Stimulated activated CD4-positive, alpha-beta T cell treated with anti-CD3 and anti-CD28 coated beads, Interleukin-15, amount 100 ng/mL, for 1 hour (primary cell): ENCODE results near the gene EDN2.

Experiments used
- DNase-seq, 2 donors: peaks; one replicate each; pipeline ENCODE4 v3.0.0-alpha.2; 2020; ENCODE audit warnings: low read depth in 1 of 2, low spot score in 1 of 2

EDN2 gene

DNA sequence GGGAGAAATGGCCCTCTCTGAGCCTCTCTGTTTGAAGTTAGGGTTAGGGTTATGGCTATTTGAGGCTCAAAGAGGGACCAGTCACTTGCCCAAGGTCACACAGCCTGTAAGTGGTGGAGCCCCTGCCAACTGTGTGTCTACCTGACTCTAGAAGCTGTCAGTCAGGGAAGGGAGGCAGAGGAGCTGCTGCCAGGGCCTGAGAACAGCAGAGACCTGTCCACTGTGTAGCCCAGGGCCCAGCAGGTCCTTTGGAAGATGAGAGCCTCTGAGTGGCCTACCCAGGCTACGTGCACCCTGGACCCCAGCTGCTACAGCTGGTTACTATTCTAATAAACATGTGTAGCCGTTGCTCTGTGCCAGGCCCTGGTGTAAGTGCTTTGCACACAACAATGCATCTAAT, 15.1 kb upstream of the EDN2 start:
- DNase-seq, result no peak

DNA sequence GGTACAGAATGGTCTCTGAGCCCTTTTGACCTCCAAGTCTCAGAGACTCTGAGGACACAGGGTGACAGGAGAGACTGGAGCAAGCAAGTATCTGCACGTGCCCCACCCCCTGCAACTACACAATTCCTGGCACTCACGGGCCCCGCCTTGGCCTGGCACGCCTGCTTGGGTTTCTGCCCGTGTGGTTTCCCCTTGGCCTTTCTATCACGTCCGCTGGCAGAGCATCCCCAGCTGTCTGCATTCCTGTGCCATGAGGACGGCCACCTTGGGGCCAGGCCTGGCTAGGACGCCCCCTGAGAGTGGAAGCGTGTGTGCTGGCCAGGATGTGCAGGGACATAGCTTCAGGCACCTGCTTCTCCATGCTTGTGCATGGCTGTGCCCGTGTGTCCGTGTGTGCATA, 14.3 kb upstream of the EDN2 start:
- no peak for DNase-seq

DNA sequence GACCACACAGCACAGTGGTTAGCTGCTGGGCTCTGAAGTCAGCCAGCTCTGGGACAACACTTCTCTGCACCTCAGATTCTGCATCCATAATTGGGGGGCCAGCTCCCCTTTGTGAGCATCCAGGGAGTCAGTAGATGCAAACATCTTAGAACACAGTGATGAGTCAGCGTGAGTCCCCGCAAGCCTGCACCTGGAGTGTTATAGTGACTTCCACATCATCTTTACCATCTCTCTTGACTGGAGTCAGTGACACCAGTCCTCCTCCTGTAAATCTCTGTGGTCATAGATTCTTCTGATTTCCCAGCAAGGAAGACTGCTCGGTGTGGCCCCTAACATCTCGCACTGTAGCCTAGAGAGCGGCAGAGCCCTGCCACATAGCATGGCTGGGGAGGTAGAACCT, 13.9 kb upstream of the EDN2 start:
- DNase-seq, result no peak

DNA sequence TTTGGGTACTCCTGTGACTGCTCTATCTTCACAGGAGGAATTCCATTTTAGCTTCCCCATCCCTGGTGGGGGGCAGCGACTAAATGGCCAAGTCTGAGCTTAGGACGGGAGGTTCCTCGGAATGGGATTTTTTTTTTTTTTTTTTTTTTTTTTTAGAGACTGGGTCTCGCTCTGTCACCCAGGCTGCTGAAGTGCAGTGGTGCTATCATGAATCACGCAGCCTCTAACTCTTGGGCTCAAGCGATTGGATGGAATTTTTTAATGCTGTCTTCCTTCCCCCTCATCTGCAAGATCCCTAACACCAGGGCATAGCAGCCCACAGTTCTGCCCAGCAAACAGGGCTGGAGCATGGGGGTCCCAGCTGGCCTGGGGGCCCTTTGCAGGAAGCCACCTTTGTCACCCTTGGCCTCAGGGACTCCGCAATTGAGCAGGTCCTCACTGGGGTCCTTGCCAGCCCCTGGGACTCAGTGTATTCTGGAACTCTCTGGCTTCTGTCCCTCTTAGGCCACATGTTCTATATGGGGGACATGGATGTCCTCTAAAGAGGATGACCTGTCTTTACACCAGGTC, 13.1 kb upstream of the EDN2 start:
- no peak for DNase-seq

DNA sequence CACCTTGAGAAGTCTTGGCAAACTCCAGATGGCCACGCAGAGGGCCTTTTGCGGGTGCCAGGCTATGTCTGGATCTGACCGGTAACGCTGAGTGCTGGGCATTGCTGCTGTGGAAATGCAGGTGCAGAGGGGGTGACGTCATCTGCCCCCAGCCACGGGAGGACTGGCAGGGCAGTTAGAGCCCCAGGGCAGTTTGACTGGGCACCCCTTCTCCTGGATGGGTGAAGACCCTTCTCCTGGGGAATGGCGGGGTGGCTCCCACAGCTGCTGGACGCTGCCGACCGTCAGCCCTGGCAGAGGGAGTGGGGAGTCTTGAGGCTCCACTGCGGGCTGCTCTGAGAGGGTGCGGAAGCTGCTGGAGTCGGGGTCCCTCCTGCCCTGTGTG, 12.6 kb upstream of the EDN2 start:
- DNase-seq, result no peak

DNA sequence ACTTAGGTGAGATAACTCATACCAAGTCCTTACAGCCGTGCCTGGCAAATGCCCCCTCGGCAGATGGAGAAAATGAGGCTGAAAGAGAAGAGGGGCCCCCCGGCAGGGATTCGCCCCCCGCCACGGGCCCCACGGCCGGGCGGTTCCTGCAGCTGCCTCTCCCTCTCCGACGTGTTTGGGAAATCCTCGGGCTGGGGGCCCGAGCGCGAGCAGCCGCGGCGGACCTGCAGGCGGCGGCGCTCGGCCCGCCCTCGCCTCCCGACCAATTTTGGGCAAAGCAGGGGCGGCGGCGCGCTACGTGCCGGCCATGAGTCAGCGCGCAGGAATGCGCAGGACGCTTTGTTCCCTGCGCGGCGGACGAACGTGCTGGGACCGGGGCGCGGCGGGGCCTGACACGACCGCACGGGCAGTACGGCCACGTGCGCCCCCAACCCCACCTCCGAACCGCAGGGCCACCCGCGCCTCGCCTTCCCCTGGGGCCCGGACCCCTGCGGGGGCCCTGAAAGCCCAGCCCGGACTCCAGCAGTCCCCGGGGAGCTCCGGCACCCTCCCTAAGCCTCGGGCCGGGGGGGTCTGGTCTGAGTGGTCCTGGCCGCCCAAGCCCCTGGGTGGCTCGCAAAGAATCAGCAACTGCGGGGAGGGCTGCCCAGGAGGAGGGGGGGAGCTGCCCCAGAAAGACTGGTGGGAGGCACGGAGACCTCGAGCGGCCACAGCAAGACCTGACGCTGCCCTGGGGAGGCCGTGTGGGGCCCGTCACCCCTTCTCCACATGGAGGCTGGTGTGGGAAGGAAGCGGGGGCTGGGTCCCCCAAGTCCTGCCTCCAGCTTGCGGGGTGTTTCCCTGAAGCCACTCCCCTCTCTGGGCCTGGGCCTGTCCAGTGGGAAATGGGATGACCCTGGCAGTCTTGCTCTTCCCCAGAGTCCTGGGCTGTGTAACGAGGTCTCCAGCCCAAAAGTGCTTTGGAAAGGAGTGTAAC, 11.9 kb upstream of the EDN2 start:
- no peak for DNase-seq

DNA sequence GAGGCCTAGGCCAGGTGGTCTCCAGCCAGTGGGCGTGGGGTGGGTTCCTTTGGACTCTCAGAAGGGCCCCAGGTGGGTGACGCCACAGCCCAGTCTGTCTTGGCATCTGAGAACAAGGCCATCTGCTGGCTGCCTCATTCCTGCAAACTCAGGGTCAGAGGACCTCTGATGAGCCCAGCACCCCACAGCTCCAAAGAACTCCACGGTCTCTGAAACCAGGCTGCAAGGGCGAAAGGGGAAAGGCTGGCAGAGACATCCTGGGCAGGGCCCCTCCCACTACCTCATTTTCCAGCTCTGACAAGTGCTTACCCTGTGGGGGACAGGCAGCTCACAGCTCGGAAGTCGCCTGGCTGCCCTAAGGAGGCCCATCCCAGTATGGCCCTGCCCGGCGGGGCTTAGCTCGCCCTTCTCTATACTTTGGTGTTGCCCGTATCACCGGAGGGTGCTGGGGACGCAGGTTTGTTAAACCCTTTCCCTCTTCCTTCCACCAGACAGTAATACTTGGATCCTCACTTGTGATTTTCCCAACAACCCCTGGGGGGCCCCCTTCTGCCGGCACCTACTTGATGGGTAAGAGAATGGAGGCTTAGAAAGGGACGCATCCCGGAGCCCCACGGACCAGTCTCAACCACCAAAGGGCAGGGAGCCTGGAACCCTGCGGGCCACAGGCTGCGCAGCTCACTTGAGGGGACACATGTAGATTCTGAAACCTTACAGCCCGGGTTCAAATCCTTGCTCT, 10.9 kb upstream of the EDN2 start:
- DNase-seq, result no peak

DNA sequence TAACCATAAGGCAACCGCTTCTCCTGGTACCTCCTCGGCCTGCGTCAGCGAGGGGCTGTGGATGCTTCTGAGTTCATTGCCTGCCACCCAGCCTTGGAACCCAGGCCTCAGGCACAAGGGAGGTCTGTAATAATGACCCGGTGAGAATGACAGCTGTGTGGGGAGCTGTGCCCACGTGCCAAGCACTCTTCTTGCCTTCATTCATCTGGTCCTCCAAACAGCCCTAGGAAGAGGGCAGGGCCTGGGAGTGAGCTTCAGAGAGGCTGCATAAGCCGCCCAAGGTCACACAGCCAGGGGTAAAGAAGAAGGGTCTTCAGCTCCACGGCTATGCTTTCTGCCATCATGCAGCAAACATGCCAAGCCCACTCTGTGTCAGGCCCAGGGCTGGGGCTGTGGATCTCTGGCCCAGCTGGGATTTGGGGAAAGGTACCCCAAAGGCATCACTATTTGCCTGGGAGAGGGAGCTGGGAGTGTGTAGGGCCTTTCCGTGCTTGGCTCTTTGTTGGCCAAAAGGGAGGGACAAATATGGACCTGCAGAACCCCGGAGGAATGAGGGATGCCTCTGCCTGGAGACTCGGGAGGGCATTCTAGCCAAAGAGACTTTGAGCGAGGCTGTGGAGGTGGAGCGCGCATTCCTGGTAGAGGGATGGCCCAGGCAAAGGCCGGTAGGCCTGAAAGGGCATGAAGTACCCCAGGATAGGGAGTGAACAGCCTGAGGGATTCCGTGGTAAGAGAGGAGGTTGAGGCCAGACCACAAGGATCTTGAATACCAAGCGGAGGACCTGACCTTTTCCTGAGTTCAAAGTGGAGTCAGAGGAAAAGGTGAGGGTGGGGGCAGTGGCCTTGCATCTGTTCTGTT, 10.1 kb upstream of the EDN2 start:
- DNase-seq, result no peak

DNA sequence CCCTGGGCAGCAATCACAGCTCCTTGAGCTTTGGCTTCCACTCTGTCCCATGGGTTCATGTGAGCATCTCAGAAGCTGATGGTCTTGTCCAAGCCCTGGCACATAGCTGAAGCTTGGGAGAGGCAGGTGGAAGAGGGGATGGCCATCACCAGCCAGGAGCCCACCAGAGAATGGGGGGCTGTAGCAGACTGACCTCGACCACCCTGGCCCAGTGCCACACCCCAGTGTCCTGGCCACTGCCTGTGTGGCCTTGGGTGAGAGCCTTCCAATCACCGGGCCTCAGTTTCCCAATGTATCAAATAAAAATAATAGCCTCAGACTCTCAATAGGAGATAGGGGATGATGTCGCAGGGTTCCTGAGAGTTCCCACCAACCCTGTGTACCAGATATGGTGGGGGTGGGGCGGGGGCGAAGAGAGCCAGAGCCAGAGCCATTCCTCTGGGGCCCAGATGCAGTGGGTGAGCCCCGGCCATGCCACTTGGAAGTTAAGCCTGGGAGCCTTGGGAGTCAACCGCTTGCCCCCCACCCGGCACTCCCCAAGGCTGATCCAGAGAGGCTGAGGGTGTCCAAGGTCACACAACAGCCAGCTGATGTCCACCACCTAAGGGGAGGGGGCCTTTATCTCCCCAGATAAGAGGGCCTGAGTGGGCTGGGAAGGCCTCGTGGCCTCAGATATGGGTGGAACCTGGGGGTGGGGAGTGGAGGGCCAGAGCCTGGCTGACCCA, 9.3 kb upstream of the EDN2 start:
- DNase-seq, result no peak

DNA sequence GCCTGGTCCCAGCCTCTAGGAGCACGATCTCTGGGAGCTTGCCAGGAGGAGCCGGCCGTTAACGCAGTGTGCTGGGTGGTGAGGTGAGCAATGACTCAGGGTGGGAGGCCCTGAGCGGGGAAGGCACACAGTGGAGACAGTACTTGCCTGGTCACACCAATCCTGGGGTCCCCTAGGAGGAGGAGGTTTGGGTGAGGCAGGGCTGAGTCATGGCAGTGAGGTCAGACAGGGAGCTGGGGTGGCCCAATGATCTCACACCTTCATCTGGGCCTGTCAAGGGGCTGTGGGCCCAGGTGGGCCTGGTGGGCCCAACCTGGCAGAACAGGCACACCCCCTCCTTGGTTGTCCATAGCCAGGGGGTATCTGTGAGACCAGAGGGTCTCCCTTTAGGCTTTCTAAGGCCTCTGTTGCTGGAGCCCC, 8.6 kb upstream of the EDN2 start:
- DNase-seq, result no peak

DNA sequence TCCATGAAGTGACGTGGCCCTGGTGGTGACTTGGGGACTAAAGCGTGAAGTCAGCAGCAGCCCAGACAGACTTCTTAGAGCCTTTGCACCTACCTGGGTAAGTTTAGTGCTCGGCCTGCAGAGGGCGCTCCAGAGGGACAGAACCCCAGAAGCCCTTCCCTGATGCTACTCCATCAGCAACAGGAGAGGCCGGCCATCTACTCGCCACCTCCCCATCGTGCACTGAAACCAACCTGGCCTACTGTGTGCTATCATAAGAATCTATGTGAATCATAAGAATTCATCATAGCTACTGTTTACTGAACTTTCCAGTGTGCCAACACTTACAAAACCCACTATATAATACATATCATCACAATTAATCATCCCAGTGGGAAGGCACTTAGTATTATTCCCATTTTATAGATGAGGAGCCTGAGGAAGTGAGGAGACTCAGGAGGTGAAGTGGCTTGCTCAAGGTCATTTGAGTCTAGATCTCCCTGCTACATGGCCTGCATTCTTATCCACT, 7.9 kb upstream of the EDN2 start:
- no peak for DNase-seq

DNA sequence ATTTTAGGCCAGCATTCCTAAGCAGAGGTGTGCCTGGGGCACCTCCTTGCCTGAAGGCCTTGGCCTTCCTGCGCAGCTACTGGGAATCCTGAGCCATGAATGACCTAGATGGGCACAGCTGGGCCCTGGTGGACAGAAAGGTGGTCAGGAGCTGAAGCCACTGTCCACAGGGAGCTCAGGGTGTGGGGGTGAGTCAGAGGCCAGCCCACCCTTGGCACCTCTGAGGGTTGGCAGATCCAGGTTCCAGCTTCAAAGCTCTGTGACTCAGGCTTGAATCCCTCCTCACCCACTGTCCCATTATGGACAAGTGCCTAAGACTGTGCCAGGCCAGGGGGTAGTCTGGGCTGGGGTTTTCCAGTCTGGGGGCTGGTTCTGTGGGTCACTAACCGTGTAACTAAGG, 6.4 kb upstream of the EDN2 start:
- DNase-seq, result no peak

DNA sequence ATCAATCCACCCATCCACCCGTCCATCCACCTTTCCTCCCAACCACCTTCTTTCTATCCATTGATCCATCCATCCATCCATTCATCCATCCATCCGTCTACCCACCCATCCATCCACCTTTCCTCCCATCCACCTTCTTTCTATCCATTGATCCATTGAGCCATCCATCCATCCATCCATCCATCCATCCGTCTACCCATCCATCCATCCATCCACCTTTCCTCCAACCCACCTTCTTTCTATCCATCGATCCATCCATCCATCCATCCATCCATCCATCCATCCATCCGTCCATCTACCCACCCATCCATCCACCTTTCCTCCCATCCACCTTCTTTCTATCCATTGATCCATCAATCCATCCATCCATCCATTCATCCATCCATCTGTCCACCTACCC, 5.1 kb upstream of the EDN2 start:
- no peak for DNase-seq

DNA sequence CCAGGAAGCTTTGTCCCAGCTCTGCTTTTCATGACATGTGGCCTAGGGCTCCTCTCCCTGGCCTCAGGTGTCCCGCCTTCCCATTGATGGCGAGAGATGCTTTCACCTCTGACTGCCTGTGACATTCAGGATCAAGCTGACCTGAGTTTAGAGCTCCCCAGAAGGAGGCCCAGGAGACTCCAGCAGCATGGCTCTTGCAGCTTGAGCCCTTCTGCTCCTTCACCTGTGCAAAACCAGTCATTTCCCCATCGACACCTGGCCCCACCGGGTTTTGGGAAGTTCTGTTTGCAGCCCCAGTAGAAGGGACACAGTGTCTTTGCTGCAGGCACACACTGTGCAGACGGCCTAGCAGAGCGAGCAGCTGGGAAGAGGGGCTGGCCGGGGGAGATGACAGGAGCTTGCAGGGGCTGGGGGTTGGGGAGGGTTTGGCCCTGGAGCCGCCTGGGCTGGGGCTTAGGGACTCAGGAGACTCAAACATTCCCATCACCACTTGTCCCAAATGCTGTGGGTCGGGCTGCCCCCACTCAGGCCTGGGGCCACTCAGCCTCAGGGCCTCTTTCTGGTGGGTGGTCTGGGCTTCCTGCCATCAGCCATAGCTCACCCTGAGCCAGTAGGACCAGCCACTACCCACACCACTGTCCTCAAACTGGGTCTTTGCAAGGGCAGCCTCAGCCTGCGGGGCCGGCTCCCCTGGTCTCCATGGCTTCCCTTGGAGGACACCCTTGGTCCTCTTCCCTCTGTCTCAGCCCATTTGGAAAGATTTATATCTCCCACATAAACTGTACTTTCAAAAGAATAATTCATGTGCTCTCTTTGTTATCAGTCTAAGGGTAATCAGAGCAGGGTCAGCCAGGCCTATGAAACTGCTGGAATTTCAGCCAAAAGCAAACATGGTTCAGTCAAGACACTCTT, 3.8 kb upstream of the EDN2 start:
- DNase-seq, result no peak

DNA sequence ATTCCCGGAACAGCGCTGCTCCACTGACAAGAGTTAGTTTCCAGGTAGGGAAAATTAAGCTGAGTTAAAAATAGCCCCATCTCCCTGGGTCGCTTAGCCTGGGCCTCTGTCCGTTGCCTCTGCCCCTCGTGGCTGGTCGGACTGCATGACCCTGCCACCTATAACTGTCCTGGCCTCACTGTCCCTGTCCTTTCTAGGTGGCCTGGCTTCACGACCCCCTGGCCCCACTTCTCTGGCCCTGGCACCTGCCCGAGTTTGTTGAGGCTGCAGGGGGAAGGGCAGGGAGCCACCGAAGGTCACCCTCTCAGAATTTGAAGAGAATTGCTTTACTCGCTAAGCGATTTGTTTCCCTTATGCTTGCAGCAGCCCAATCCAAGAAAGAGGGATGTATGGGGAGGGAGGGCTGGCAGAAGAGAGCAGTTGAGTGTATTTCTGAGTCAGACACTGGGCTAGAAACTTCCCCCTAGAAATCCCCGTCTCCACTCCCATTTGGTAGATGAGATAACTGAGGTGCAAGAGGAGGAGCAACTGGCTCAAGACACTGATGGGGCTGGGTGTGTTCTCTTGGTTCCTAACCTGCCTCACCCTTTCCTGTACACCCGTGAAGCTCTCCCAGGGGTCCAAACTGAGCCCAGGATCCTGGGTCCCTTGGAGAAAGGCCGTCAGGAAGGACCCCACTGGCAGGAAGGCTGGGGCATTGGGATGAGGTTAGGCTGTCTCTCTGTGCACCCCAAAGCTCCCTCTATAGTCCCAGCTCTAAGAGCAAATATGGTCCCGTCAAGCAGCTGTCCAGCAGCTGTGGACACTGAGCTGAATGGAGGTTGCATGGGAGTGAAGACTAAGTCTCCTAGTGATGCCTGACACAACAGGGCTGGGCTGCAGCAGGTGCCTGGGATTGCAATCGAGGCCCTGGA, 2.9 kb upstream of the EDN2 start:
- no peak for DNase-seq

DNA sequence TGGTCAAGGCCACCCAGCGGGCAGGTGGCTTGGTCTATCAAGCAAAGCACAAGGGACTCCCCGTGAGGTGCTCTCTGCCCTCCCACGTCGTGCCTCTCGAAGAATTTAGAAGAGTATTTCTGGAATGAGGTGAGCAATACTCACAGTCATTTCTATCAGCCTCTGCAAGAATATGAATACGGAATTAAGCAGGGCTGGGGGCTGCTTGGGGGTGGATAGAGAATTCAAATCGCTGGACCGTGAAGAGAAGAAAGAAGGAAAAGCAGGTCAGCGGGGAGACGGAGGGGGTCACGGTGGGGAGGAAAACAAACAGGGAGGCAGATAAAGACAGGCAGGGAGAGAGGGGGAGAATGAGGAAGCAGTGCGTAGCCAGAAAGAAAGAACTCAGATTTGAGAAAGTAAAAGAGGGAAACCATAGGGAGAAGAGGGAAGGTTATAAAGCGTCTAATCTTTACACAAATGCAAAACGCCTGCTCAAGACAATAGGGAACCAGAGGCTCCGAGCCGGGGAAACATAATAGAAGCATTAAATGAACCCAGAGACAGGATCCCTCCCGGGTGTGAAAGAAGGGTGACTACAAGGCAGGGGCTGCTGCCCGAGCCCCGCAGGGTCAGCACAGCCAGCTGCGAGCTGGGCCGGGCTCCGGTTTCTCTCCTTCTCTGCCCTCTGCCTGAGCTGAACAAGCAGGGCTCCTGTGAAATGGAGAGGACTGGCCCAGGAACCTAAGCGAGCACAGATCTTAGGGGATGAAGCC, 2.1 kb upstream of the EDN2 start:
- DNase-seq, result no peak

DNA sequence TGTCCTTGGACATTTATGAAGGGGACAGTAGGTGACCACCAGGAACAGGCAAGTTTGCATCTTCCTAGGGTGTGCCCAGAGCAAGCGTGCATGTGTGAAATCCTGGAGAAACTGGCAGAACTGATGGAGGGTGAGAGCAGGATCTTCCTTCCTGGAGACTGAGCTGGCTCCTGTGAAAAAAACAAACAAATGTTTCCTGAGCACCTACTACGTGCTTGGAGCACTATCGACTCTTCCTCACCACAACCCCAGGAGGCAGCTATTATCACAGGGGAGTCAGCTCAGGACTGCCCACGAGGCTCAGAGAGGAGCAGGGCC, 1.5 kb upstream of the EDN2 start:
- no peak for DNase-seq

DNA sequence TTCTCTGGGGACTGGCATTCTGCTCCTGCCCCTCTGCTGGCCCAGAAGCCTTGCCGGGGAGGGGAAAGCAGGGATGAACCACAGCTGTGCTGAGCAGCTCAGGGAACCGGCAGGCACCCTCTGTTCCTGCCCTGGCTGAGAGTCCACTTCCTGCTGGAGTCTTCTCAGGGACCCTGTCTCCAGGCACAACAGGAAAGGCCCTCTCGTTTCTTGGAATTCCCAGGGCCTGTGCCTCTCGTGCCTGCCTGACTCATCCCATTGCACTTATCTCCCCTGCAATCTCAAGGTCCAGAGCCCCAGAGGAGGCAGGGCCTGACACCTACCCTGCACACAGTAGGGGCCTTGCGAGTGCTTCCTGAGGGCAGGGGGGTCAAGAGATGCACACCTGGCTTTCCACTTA, 1.1 kb upstream of the EDN2 start:
- no peak for DNase-seq
